Measurements from ENCODE around the gene LGALS1.

Gene LGALS1

GRCh38 chr22:37674951-37675929 lies at the start of gene LGALS1:
LGALS1 (plus strand) TSS chr22:37675636; CDS start chr22:37675703, 67 bp downstream.
- DNase-seq = peak; percentile 97

GRCh38 chr22:37625737-37626136 lies 49.7 kb upstream of the LGALS1 start:
- DNase-seq = no peak

GRCh38 chr22:37626144-37626543 lies 49.3 kb upstream of the LGALS1 start:
- no peak for DNase-seq

GRCh38 chr22:37626556-37627075 lies 48.8 kb upstream of the LGALS1 start:
- no peak for DNase-seq

- DNase-seq = no peak
These were observed 48.3 kb upstream of the LGALS1 start for GRCh38 chr22:37627121-37627520.

GRCh38 chr22:37627545-37627944 lies 47.9 kb upstream of the LGALS1 start:
- peak; percentile 28 for DNase-seq

GRCh38 chr22:37628830-37629229 lies 46.6 kb upstream of the LGALS1 start:
- no peak for DNase-seq

GRCh38 chr22:37629928-37630327 lies 45.5 kb upstream of the LGALS1 start:
- DNase-seq = no peak

- DNase-seq = no peak
These were observed 44.5 kb upstream of the LGALS1 start for GRCh38 chr22:37630839-37631435.

- DNase-seq = no peak
These were observed 43.8 kb upstream of the LGALS1 start for GRCh38 chr22:37631448-37632173.

- DNase-seq = no peak
These were observed 43.0 kb upstream of the LGALS1 start for GRCh38 chr22:37632174-37633088.

- no peak for DNase-seq
These were observed 42.3 kb upstream of the LGALS1 start for GRCh38 chr22:37633089-37633624.

GRCh38 chr22:37633625-37634416 lies 41.6 kb upstream of the LGALS1 start:
- peak; percentile 81 for DNase-seq

GRCh38 chr22:37634417-37634924 lies 41.0 kb upstream of the LGALS1 start:
- peak; percentile 38 for DNase-seq

- no peak for DNase-seq
These were observed 40.3 kb upstream of the LGALS1 start for GRCh38 chr22:37635157-37635556.

- DNase-seq = peak; percentile 32
These were observed 39.1 kb upstream of the LGALS1 start for GRCh38 chr22:37636186-37636948.

- no peak for DNase-seq
These were observed 38.5 kb upstream of the LGALS1 start for GRCh38 chr22:37636949-37637273.

GRCh38 chr22:37638391-37639069 lies 36.9 kb upstream of the LGALS1 start:
- DNase-seq = peak; percentile 45

- DNase-seq = peak; percentile 71
These were observed 36.2 kb upstream of the LGALS1 start, which contains the start of gene SH3BP1 for GRCh38 chr22:37639070-37639760. SH3BP1 (plus strand) TSS chr22:37639669; CDS start chr22:37639788, 119 bp downstream.

Data from RPMI8226 (cell line).